Tibial artery (tissue), 4 donors: ENCODE measurements around the gene MRPL14.
A peak's percentile ranks its signal among the peaks of the same experiment; 100 is the strongest.

Experiments used
- DNase-seq, 2 donors: peaks; one replicate each; pipeline ENCODE4 v3.0.0-alpha.2; 2019
- H3K27ac ChIP-seq, 2 donors: fragments of 200-600 bp; sonication (generic) in 1 of 2; 1 replicate in 1 of 2; 2 replicates in 1 of 2; pipeline ENCODE4 v1.5.1; 2018 to 2019; ENCODE audit warnings: mild to moderate bottlenecking in 1 of 2
- H3K27me3 ChIP-seq, 2 donors: fragments of 200-600 bp; sonication (generic) in 1 of 2; one replicate each; pipeline versions ENCODE4 v1.5.1 to v1.6.0; 2016 to 2019
- H3K36me3 ChIP-seq, 3 donors: fragments of 200-600 bp; sonication (generic) in 2 of 3; one replicate each; pipeline ENCODE4 v1.5.1; 2016 to 2019; ENCODE audit warnings: mild to moderate bottlenecking in 2 of 3
- H3K4me1 ChIP-seq, 4 donors: fragments of 200-600 bp; sonication (generic) in 2 of 4; 1 replicate in 3 of 4; 2 replicates in 1 of 4; pipeline ENCODE4 v1.5.1; 2016 to 2019
- H3K4me3 ChIP-seq, 2 donors: fragments of 200-600 bp; sonication (generic) in 1 of 2; 1 replicate in 1 of 2; 2 replicates in 1 of 2; pipeline ENCODE4 v1.5.1; 2018 to 2019; ENCODE audit warnings: mild to moderate bottlenecking in 2 of 2
- H3K9me3 ChIP-seq, 3 donors: fragments of 200-600 bp; sonication (generic) in 1 of 3; one replicate each; pipeline ENCODE4 v1.5.1; 2016 to 2019
- CTCF ChIP-seq, 2 experiments: fragments of 200-600 bp in 1 of 2; fragments of 450-650 bp in 1 of 2; IDR thresholded peaks; one replicate each; pipeline ENCODE4 v1.5.1; 2017 to 2019; ENCODE audit warnings: antibody characterized with exemption in 2 of 2, mild to moderate bottlenecking in 1 of 2, moderate library complexity in 1 of 2
- intact Hi-C: fragments of 100-400 bp; cut with DNase I; formaldehyde crosslinking; loops from one replicate; pipeline ENCODE4 v1.15.0; 2023; ENCODE audit warnings: low total_unique reads

MRPL14 gene

DNA sequence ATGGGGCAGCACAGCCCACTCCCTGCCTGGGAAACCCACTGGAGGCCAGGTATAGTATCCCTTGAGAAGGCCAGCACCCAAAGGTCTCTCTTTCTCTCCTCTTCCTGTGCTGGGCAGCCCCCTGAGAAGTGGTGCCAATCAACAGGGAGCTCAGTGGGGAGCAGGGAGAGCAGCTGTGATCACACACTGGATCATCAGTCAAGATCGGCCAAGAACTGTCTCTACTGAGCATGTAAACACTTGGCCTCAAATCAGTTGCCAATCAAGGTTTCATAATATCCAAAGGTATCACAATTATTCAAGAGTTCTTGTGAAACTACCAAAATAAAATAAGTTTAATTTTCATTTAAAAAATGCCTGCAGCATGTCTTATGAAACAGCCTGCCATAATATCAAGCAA lies 18.8 kb downstream of the MRPL14 start:
- intact Hi-C loops = no loop called here
- peaks cover 6 to 79% (median 48%) of the 10 kb centered on the region in 3 donors for H3K36me3 ChIP-seq

GRCh38 chr6:44107017-44107416 lies 20.2 kb downstream of the MRPL14 start:
- Histone ChIP-seq H3K4me3 (no peak overlapping the region), H3K9me3 (no peaks in the 10 kb centered on the region), H3K4me1 (peaks cover 0 to 5% (median 2%) of the 10 kb centered on the region in 4 donors), H3K27ac (no peak overlapping the region), H3K36me3 (peaks cover 0 to 64% (median 34%) of the 10 kb centered on the region in 3 donors), H3K27me3 (no peaks in the 10 kb centered on the region)
- no peak for DNase-seq
- TF ChIP-seq CTCF (IDR thresholded peaks at IDR 0.05) = no peak
- intact Hi-C loops = no loop called here

More for the DNA sequence above, 18.8 kb downstream of the MRPL14 start:
- DNase-seq = no peak
- Histone ChIP-seq H3K4me3 (no peak overlapping the region), H3K27ac (no peak overlapping the region), H3K4me1 (peaks cover 0 to 5% (median 2%) of the 10 kb centered on the region in 4 donors), H3K27me3 (no peaks in the 10 kb centered on the region), H3K9me3 (no peaks in the 10 kb centered on the region)
- no peak for TF ChIP-seq CTCF (IDR thresholded peaks at IDR 0.05)

DNA sequence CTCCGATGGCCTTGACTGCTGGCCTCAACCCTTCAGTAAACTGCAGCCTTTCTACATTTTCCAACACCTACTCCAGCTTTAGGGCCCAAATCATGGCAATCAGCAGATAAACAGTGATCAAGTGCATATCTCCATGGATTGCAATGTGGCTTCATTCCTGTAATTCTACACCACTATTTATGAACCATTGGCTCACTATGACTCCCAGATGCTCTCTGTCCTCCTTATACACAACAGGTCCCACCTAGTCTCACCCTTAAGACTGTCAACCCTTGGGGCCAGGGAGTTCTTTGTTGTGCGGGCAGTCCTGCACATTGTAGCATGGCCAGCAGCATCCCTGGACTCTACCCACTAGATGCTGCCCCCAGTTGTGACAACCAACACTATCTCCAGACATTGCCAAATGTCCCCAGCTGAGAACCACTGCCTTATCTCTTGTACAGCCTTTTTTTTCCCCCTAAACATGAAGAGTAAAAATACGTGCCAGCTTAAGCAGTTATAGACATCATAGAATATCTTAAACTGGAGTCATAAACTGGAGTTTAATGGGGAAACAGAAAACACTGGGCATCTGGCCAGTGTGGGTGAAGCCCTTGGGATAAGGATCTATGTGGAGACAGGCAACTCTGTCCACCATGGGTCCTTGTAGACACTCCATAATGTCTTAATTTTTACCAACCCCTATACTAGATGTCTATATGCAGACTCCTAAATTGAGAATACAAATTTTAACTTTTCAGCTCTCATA lies 21.1 kb downstream of the MRPL14 start:
- DNase-seq = no peak
- intact Hi-C loops = no loop called here
- H3K4me1 ChIP-seq = peaks cover 0 to 5% (median 2%) of the 10 kb centered on the region in 4 donors

DNA sequence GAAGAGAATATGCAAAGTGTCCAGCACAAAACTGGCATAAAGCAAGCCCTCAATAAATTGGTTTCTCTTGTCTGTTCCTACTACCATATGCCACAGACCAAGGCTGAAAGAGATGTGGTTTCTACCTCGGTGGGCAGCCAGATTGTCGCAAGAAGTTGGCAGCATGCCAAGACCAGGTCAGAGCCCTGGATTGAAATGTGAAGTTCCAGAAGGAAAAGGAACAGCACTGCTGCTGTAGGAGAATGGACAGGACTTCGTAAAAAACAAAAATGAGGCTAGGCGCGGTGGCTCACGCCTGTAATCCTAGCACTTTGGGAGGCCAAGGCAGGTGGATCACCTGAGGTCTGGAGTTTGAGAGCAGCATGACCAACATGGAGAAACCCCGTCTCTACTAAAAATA lies 22.1 kb downstream of the MRPL14 start:
- Histone ChIP-seq H3K36me3 (peaks cover 0 to 51% (median 16%) of the 10 kb centered on the region in 3 donors), H3K4me3 (no peak overlapping the region), H3K9me3 (no peaks in the 10 kb centered on the region), H3K27me3 (no peaks in the 10 kb centered on the region), H3K4me1 (peaks cover 0 to 5% (median 0%) of the 10 kb centered on the region in 4 donors), H3K27ac (no peak overlapping the region)
- no peak for DNase-seq
- no peak for TF ChIP-seq CTCF (IDR thresholded peaks at IDR 0.05)
- intact Hi-C loops = no loop called here

More for the DNA sequence above, 21.1 kb downstream of the MRPL14 start:
- H3K4me3 ChIP-seq = no peak overlapping the region
- H3K9me3 ChIP-seq = no peaks in the 10 kb centered on the region
- no peak overlapping the region for H3K27ac ChIP-seq
- no peak for TF ChIP-seq CTCF (IDR thresholded peaks at IDR 0.05)
- H3K36me3 ChIP-seq = peaks cover 0 to 56% (median 25%) of the 10 kb centered on the region in 3 donors
- no peaks in the 10 kb centered on the region for H3K27me3 ChIP-seq

DNA sequence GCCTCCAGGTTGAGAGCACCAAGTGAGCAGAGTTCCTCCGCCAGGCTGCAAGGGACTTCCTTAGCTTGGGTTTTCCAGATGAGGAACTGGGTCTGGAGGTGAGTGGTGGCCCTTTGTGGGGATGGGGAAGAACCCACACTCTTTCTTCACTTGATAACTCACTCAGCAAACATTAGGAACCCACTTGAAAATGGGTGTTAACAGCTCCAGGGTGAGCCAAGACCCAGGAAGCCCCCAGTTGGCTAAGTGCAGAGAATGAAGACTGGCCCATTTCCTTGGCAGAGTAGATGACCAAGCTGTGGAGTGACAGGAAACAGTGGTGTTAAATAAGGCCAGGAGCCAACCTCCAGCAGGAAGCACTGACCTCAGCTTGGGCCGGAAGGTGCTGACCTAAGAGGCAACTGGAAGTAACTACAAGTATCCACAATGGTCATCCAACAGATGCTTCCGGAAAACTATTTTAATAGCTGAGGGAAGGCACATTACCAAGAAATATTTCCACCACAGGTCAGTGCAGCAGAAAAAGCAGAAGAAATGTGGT lies 22.7 kb downstream of the MRPL14 start:
- intact Hi-C loops = no loop called here
- no peak for TF ChIP-seq CTCF (IDR thresholded peaks at IDR 0.05)
- peak in 1 of 2 donors; percentile 71 for DNase-seq
- Histone ChIP-seq H3K27ac (no peak overlapping the region), H3K4me1 (peaks cover 0 to 5% (median 0%) of the 10 kb centered on the region in 4 donors), H3K27me3 (no peaks in the 10 kb centered on the region), H3K36me3 (peaks cover 0 to 51% (median 13%) of the 10 kb centered on the region in 3 donors), H3K9me3 (no peaks in the 10 kb centered on the region), H3K4me3 (no peak overlapping the region)
